ENCODE data around the gene FAM229A.
"Not testable (repeated sequence)": the region's sequence is repeated elsewhere in the genome, so short reads cannot be mapped to it uniquely, and the experiment has no call there.

DNA sequence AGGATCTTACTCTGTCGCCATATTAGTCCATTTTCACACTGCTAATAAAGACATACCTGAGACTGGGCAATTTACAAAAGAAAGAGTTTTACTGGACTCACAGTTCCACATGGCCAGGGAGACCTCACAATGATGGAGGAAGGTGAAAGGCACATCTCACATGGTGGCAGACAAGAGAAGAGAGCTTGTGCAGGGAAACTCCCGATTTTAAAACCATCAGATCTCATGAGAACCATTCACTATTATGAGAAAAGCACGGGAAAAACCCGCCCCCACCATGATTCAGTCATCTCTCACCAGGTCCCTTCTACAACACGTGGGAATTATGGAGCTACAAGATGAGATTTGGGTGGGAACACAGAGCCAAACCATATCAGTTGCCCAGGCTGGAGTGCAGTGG is 34.2 kb upstream of the FAM229A start:
- not testable (repeated sequence) for TF ChIP-seq EZH2 (IDR thresholded peaks at IDR 0.05; ENCODE audit: low read depth, low read length, severe bottlenecking); SIN3A (conservative IDR thresholded peaks at IDR 0.05 in 1 of 2, IDR thresholded peaks at IDR 0.05 in 1 of 2; ENCODE audit: low read depth in 1 of 2, low read length in 2 of 2); CHD2 (IDR thresholded peaks at IDR 0.05; ENCODE audit: low read length); EP300 (IDR thresholded peaks at IDR 0.05; ENCODE audit: borderline replicate concordance in 1 of 2, low read depth in 2 of 2, low read length in 2 of 2); ASH2L (IDR thresholded peaks at IDR 0.05; ENCODE audit: low read length); POLR2A (IDR thresholded peaks at IDR 0.05; ENCODE audit: control extremely low read depth in 1 of 2, low read depth in 2 of 2, low read length in 2 of 2); ZNF274 (IDR thresholded peaks at IDR 0.05; ENCODE audit: borderline replicate concordance, extremely low read depth, low read length); JUND (IDR thresholded peaks at IDR 0.05; ENCODE audit: low read length); TAF1 (IDR thresholded peaks at IDR 0.05; ENCODE audit: low read depth, low read length); SP4 (IDR thresholded peaks at IDR 0.05; ENCODE audit: low read length); CHD1 (IDR thresholded peaks at IDR 0.05; ENCODE audit: low read depth, low read length)
- TF ChIP-seq, protein P1, sequence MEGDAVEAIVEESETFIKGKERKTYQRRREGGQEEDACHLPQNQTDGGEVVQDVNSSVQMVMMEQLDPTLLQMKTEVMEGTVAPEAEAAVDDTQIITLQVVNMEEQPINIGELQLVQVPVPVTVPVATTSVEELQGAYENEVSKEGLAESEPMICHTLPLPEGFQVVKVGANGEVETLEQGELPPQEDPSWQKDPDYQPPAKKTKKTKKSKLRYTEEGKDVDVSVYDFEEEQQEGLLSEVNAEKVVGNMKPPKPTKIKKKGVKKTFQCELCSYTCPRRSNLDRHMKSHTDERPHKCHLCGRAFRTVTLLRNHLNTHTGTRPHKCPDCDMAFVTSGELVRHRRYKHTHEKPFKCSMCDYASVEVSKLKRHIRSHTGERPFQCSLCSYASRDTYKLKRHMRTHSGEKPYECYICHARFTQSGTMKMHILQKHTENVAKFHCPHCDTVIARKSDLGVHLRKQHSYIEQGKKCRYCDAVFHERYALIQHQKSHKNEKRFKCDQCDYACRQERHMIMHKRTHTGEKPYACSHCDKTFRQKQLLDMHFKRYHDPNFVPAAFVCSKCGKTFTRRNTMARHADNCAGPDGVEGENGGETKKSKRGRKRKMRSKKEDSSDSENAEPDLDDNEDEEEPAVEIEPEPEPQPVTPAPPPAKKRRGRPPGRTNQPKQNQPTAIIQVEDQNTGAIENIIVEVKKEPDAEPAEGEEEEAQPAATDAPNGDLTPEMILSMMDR (IDR thresholded peaks at IDR 0.05; ENCODE audit: control extremely low read depth in 1 of 3, insufficient read depth in 1 of 3, low read depth in 1 of 3, low read length in 3 of 3), result not testable (repeated sequence)
- TF ChIP-seq, protein P2, sequence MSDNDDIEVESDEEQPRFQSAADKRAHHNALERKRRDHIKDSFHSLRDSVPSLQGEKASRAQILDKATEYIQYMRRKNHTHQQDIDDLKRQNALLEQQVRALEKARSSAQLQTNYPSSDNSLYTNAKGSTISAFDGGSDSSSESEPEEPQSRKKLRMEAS (IDR thresholded peaks at IDR 0.05), result not testable (repeated sequence)
